ENCODE results near the gene CNNM2.

GRCh38 chr10:103025696-103026095, 107.6 kb downstream of the CNNM2 start:
- TF ChIP-seq CTCF (conservative IDR thresholded peaks at IDR 0.05) (no peak), ZFX (IDR thresholded peaks at IDR 0.05) (no peak)
